C4-2B (cell line): Measurements from ENCODE around the gene FLYWCH1.

Experiments
- H3K27ac ChIP-seq: fragments of 450-650 bp; 2 replicates; pipeline ENCODE4 v1.5.1; 2017
- ZFX ChIP-seq: fragments of 450-650 bp; IDR thresholded peaks from 2 replicates; pipeline ENCODE4 v1.6.1; 2017
- TF ChIP-seq, protein P1 (sequence below): fragments of 450-650 bp; conservative IDR thresholded peaks from 2 replicates; pipeline ENCODE4 v1.5.1; 2017; ENCODE audit warnings: mild to moderate bottlenecking

The FLYWCH1 gene

DNA sequence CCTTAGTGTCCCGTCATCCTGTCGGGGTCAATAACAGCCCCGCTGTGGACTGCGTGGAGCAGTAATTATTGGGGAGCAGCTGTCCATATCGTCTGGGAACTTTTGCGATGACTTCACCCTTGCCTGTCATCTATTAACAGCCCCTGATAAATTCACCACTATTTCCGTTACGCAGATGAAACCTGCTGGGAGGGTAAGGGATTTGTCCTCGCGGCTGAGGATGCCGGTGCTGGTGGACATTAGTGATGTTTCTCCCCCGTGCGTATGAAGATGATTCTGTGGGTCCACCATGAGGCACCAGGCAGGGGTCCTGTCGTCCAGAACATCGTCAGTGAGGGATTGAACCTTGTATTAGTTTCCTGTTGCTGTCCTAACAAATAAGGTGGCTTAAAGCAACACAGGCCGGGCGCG, 27.7 kb upstream of the FLYWCH1 start:
- peak overlapping the region; percentile 95 for H3K27ac ChIP-seq
- TF ChIP-seq ZFX: no peak
- TF ChIP-seq, protein P1, sequence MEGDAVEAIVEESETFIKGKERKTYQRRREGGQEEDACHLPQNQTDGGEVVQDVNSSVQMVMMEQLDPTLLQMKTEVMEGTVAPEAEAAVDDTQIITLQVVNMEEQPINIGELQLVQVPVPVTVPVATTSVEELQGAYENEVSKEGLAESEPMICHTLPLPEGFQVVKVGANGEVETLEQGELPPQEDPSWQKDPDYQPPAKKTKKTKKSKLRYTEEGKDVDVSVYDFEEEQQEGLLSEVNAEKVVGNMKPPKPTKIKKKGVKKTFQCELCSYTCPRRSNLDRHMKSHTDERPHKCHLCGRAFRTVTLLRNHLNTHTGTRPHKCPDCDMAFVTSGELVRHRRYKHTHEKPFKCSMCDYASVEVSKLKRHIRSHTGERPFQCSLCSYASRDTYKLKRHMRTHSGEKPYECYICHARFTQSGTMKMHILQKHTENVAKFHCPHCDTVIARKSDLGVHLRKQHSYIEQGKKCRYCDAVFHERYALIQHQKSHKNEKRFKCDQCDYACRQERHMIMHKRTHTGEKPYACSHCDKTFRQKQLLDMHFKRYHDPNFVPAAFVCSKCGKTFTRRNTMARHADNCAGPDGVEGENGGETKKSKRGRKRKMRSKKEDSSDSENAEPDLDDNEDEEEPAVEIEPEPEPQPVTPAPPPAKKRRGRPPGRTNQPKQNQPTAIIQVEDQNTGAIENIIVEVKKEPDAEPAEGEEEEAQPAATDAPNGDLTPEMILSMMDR: no peak

DNA sequence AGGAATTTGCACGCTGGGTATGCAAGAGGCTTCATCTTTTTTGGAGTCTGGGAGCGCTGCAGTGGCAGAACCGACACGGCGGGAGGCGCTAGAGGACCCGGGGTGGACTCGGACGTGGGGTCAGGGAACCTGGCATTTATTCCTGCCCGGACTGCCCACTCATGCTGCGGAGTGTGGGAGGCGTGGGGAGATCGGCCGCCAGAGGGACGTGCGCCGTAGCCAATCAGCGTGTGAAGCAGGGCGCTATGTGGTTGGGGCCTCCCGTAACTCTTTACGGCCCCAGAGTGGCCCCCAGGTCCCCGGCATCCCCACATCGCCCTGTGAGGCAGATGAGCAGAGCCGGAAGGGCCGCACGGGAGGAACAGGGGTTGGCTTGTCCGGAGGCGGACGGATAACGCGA, 17.5 kb upstream of the FLYWCH1 start:
- TF ChIP-seq, protein P1: no peak
- TF ChIP-seq ZFX: no peak
- H3K27ac ChIP-seq: no peak overlapping the region

GRCh38 chr16:2895813-2896212, 15.9 kb upstream of the FLYWCH1 start:
- TF ChIP-seq, protein P1: no peak
- TF ChIP-seq ZFX: no peak
- H3K27ac ChIP-seq: no peak overlapping the region

DNA sequence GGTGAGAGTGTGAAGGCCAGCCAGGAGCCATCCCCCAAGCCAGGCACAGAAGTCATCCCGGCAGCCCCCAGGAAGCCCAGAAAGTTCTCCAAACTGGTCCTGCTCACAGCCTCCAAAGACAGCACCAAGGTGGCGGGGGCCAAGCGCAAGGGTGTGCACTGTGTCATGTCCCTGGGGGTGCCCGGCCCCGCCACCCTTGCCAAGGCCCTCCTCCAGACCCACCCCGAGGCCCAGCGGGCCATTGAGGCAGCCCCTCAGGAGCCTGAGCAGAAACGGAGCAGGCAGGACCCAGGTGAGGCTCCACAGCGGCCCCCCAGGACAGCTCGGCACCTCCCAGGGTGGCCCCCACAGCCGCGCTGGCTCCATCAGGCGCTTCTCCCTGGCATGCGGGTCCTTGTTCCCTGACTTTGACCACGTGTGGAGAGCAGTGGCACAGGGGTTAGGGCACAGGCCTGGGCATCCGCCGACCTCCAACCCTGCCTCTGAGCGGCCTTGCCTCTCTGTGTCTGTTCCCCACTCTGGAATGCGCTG, 15.2 kb upstream of the FLYWCH1 start:
- H3K27ac ChIP-seq: no peak overlapping the region
- TF ChIP-seq ZFX: no peak
- TF ChIP-seq, protein P1: no peak

- TF ChIP-seq, protein P1: no peak
- TF ChIP-seq ZFX: no peak
- H3K27ac ChIP-seq: no peak overlapping the region
Observed at GRCh38 chr16:2897110-2897509, 14.6 kb upstream of the FLYWCH1 start.

DNA sequence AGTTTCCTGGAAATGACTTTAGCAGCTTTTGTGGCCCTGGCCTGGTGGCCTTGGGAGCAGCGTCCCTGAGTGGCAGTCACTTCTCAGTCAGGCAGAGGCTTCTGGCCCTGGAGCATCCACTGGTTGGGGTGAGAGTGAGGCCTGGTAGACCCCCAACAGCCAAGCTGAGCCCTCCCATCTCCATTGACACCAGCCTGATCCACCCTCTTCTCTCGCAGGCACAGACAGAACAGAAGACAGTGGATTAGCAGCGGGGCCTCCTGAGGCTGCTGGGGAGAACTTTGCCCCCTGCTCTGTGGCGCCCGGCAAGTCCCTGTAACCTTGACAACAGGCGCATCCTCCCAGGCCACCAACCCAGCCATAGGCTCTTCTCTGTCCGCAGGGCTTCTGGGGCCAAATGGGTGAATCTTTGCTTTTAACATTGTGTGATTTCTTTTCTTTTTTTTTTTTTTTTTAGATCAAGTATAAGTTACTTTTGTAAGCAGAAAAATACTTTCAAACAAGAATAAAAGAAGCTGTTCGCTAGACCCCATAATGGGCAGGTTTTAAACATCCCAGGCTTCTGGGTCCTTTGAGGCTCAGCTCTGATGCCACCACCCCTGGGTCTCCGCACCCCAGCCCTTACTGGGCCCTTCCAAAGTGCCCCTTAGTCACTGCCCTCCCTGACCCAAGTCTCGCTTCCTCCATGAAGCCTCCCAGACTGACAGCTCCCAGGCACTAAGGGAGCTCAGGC, 12.7 kb upstream of the FLYWCH1 start:
- TF ChIP-seq ZFX: no peak
- TF ChIP-seq, protein P1: no peak
- no peak overlapping the region for H3K27ac ChIP-seq

DNA sequence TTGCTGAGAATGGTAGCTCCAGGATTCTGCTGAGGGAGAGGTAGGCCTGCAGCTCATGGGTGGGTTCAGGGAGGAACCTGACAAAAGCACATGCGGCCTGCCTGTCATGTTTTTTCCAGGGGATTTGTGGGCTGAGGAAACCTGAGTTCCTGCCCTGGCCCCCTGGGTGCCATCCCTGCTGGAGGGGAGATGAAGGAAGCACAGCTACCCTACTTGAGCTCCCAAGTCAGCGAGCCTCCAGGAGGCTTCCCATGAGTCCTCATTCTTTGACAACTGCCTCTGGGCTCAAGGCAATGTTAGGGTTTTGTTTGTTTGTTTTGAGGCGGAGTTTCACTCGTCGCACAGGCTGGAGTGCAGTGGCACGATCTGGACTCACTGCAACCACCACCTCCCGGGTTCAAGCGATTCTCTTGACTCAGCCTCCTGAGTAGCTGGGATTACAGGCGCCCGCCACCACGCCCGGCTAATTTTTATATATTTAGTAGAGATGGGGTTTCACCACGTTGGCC, 12.1 kb upstream of the FLYWCH1 start:
- no peak for TF ChIP-seq ZFX
- TF ChIP-seq, protein P1: no peak
- no peak overlapping the region for H3K27ac ChIP-seq
